Measurements from ENCODE around the gene SEC61B.

Gene SEC61B

GRCh38 chr9:99238331-99238730 lies 16.2 kb downstream of the SEC61B start:
- no peak for DNase-seq

GRCh38 chr9:99239341-99240060 lies 17.4 kb downstream of the SEC61B start:
- DNase-seq = no peak

GRCh38 chr9:99241106-99241505 lies 19.0 kb downstream of the SEC61B start:
- DNase-seq = no peak

- no peak for DNase-seq
These were observed 22.5 kb downstream of the SEC61B start for GRCh38 chr9:99244344-99245260.

- DNase-seq = no peak
These were observed 27.5 kb downstream of the SEC61B start for GRCh38 chr9:99249619-99250018.

GRCh38 chr9:99251157-99251556 lies 29.1 kb downstream of the SEC61B start:
- DNase-seq = no peak

GRCh38 chr9:99253134-99253533 lies 31.1 kb downstream of the SEC61B start:
- no peak for DNase-seq

- DNase-seq = no peak
These were observed 31.8 kb downstream of the SEC61B start for GRCh38 chr9:99253772-99254431.

GRCh38 chr9:99255651-99256050 lies 33.6 kb downstream of the SEC61B start:
- DNase-seq = no peak

GRCh38 chr9:99257723-99258389 lies 35.8 kb downstream of the SEC61B start:
- DNase-seq = no peak

- no peak for DNase-seq
These were observed 37.3 kb downstream of the SEC61B start for GRCh38 chr9:99259231-99259918.

- DNase-seq = no peak
These were observed 39.8 kb downstream of the SEC61B start for GRCh38 chr9:99261923-99262322.

- no peak for DNase-seq
These were observed 40.9 kb downstream of the SEC61B start for GRCh38 chr9:99262949-99263418.

GRCh38 chr9:99264070-99264680 lies 42.1 kb downstream of the SEC61B start:
- no peak for DNase-seq

- no peak for DNase-seq
These were observed 43.6 kb downstream of the SEC61B start for GRCh38 chr9:99265691-99266090.

GRCh38 chr9:99266255-99267023 lies 44.4 kb downstream of the SEC61B start:
- peak; percentile 33 to 59 for DNase-seq

GRCh38 chr9:99269416-99269815 lies 47.3 kb downstream of the SEC61B start:
- DNase-seq = no peak

- no peak for DNase-seq
These were observed 48.4 kb downstream of the SEC61B start for GRCh38 chr9:99270491-99270890.

- no peak for DNase-seq
These were observed 50.8 kb downstream of the SEC61B start for GRCh38 chr9:99272836-99273235.

- no peak for DNase-seq
These were observed 51.9 kb downstream of the SEC61B start for GRCh38 chr9:99274016-99274415.

GRCh38 chr9:99274495-99274894 lies 52.4 kb downstream of the SEC61B start:
- DNase-seq = no peak
